CD4-positive, CD25-positive, alpha-beta regulatory T cell (primary cell): ENCODE measurements around the gene ALG5. TPM values are rescaled to one million over a fixed set of nuclear protein-coding genes. Genes with fewer than 3 reads are reported as not detected.

Experiments
- ATAC-seq, 2 donors: fragments of 150-1000 bp; cut with Tn5 transposase; one replicate each; pipeline ENCODE4 v1.10.0; 2021; ENCODE audit warnings: low read depth in 2 of 2, moderate number of reproducible peaks in 2 of 2, moderate library complexity in 1 of 2
- DNase-seq, 3 donors: peaks; one replicate each; pipeline versions ENCODE4 v3.0.0 to v3.0.0-alpha.2; 2012 to 2022; ENCODE audit warnings: mixed read lengths in 1 of 3
- H3K27ac ChIP-seq: one replicate; pipeline ENCODE4 v1.7.0; 2013; ENCODE audit warnings: mild to moderate bottlenecking, low read length; ENCODE audit not compliant: insufficient read depth, poor library complexity, severe bottlenecking
- H3K27me3 ChIP-seq: one replicate; pipeline ENCODE4 v1.7.0; 2013; ENCODE audit warnings: low read length; ENCODE audit not compliant: control insufficient read depth, insufficient read depth
- H3K36me3 ChIP-seq: one replicate; pipeline ENCODE4 v1.7.0; 2013; ENCODE audit warnings: mild to moderate bottlenecking, low read length, moderate library complexity; ENCODE audit not compliant: control insufficient read depth, insufficient read depth
- H3K4me1 ChIP-seq: 2 replicates; pipeline ENCODE4 v1.7.0; 2013; ENCODE audit warnings: mild to moderate bottlenecking, low read length; ENCODE audit not compliant: insufficient read depth, control insufficient read depth, poor library complexity, severe bottlenecking
- H3K4me3 ChIP-seq: one replicate; pipeline ENCODE4 v1.7.0; 2013; ENCODE audit warnings: low read depth, mild to moderate bottlenecking, low read length, moderate library complexity
- H3K9me3 ChIP-seq, 2 experiments: 1 replicate in 1 of 2; 2 replicates in 1 of 2; pipeline ENCODE4 v1.7.0; 2013; ENCODE audit warnings: low read length in 2 of 2, mild to moderate bottlenecking in 1 of 2, moderate library complexity in 1 of 2; ENCODE audit not compliant: control insufficient read depth in 2 of 2
- H3K27ac Mint-ChIP-seq, 3 donors: one replicate each; pipeline ENCODE4 v1.8.0; 2020 to 2022; ENCODE audit warnings: mild to moderate bottlenecking in 3 of 3, mixed read lengths in 3 of 3, moderate library complexity in 2 of 3
- H3K27me3 Mint-ChIP-seq: one replicate; pipeline ENCODE4 v1.8.0; 2022; ENCODE audit warnings: mild to moderate bottlenecking, mixed read lengths
- H3K36me3 Mint-ChIP-seq: one replicate; pipeline ENCODE4 v1.8.0; 2020; ENCODE audit warnings: mixed read lengths
- H3K4me1 Mint-ChIP-seq, 4 donors: one replicate each; pipeline ENCODE4 v1.8.0; 2020 to 2022; ENCODE audit warnings: mixed read lengths in 4 of 4, mild to moderate bottlenecking in 1 of 4
- H3K4me3 Mint-ChIP-seq, 4 donors: one replicate each; pipeline ENCODE4 v1.8.0; 2020 to 2022; ENCODE audit warnings: mild to moderate bottlenecking in 4 of 4, mixed read lengths in 4 of 4, moderate library complexity in 3 of 4
- H3K9me3 Mint-ChIP-seq, 7 donors: one replicate each; pipeline ENCODE4 v1.8.0; 2020 to 2022; ENCODE audit warnings: mixed read lengths in 7 of 7, mild to moderate bottlenecking in 3 of 7, moderate library complexity in 2 of 7
- polyA plus RNA-seq, 4 donors: library from polyadenylated mRNA; unstranded; fragments of 300-500 nt; fragmentation: Illumina TruSeq; gene quantifications; one replicate each; pipeline ENCODE4 v1.2.3, GENCODE V29; 2021
- total RNA-seq: library from RNA; stranded (reverse); gene quantifications from one replicate; pipeline ENCODE4 v1.2.3, GENCODE V29; 2022

Gene ALG5
- total and polyA plus RNA-seq, 5 donors from 2014 or later: 20.1 to 97.7 (median 76.6) TPM

DNA sequence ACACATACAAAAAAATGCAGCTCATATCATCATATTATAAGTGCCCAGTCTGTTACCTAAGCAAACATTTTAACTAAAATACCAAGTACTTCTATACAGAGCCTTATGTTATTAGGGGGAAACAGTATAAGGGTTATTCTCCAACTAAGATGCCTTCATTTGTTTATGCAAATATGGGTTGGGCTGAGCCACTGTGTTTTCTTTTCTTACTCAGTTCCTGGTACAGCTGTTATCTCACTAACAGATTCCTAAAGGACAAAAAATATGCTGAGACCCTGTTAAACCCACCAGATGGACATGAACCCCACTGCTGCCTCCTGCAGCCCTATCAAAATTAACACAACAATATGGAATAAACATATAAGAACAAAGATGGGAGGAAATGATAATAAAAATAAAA lies 44.6 kb downstream of the ALG5 start:
- DNase-seq: no peak
- H3K4me3 Mint-ChIP-seq: no peak overlapping the region
- peaks cover 0 to 2% (median 0%) of the 10 kb centered on the region in 7 donors for H3K9me3 Mint-ChIP-seq
- H3K36me3 ChIP-seq: peaks cover 46% of the 10 kb centered on the region
- no peaks in the 10 kb centered on the region for H3K9me3 ChIP-seq
- H3K27ac ChIP-seq: no peak overlapping the region
- ATAC-seq: no peak
- H3K4me1 Mint-ChIP-seq: peaks cover 0 to 8% (median 4%) of the 10 kb centered on the region in 4 donors
- H3K4me3 ChIP-seq: no peak overlapping the region
- H3K4me1 ChIP-seq: no peaks in the 10 kb centered on the region
- H3K27ac Mint-ChIP-seq: peak overlapping the region in 1 of 3 donors; percentile 19
- peaks cover 41% of the 10 kb centered on the region for H3K36me3 Mint-ChIP-seq
- no peaks in the 10 kb centered on the region for H3K27me3 Mint-ChIP-seq
- H3K27me3 ChIP-seq: no peaks in the 10 kb centered on the region

GRCh38 chr13:36950920-36951319 lies 48.2 kb downstream of the ALG5 start:
- Mint-ChIP-seq H3K4me3 (no peak overlapping the region), H3K36me3 (peaks cover 39% of the 10 kb centered on the region), H3K27ac (no peak overlapping the region), H3K4me1 (peaks cover 0 to 4% (median 1%) of the 10 kb centered on the region in 4 donors), H3K27me3 (no peaks in the 10 kb centered on the region), H3K9me3 (peaks cover 0 to 2% (median 0%) of the 10 kb centered on the region in 7 donors)
- Histone ChIP-seq H3K27me3 (no peaks in the 10 kb centered on the region), H3K36me3 (peaks cover 42% of the 10 kb centered on the region), H3K9me3 (no peaks in the 10 kb centered on the region), H3K4me3 (no peak overlapping the region), H3K4me1 (no peaks in the 10 kb centered on the region), H3K27ac (no peak overlapping the region)
- no peak for DNase-seq
- no peak for ATAC-seq

GRCh38 chr13:36950330-36950729 lies 48.8 kb downstream of the ALG5 start:
- no peak overlapping the region for H3K4me3 ChIP-seq
- peaks cover 42% of the 10 kb centered on the region for H3K36me3 ChIP-seq
- no peaks in the 10 kb centered on the region for H3K4me1 ChIP-seq
- Mint-ChIP-seq H3K27ac (no peak overlapping the region), H3K4me3 (no peak overlapping the region), H3K36me3 (peaks cover 41% of the 10 kb centered on the region), H3K9me3 (peaks cover 0 to 4% (median 0%) of the 10 kb centered on the region in 7 donors), H3K4me1 (peaks cover 0 to 2% (median 1%) of the 10 kb centered on the region in 4 donors), H3K27me3 (no peaks in the 10 kb centered on the region)
- H3K27ac ChIP-seq: no peak overlapping the region
- H3K9me3 ChIP-seq: no peaks in the 10 kb centered on the region
- no peak for ATAC-seq
- DNase-seq: no peak
- H3K27me3 ChIP-seq: no peaks in the 10 kb centered on the region

- H3K9me3 Mint-ChIP-seq: peaks cover 0 to 5% (median 0%) of the 10 kb centered on the region in 7 donors
- ATAC-seq: no peak
Measured at GRCh38 chr13:36945078-36945477, 54.1 kb downstream of the ALG5 start.

GRCh38 chr13:36925603-36926002 lies 73.5 kb downstream of the ALG5 start:
- peaks cover 0 to 4% (median 0%) of the 10 kb centered on the region in 4 donors for H3K4me1 Mint-ChIP-seq
- Histone ChIP-seq H3K4me3 (no peak overlapping the region), H3K36me3 (no peaks in the 10 kb centered on the region), H3K27me3 (peaks cover 14% of the 10 kb centered on the region), H3K4me1 (no peaks in the 10 kb centered on the region), H3K9me3 (no peaks in the 10 kb centered on the region), H3K27ac (no peak overlapping the region)
- H3K4me3 Mint-ChIP-seq: no peak overlapping the region
- peaks cover 39% of the 10 kb centered on the region for H3K27me3 Mint-ChIP-seq
- DNase-seq (no peak), ATAC-seq (no peak)
- H3K36me3 Mint-ChIP-seq: no peaks in the 10 kb centered on the region
- no peak overlapping the region for H3K27ac Mint-ChIP-seq
- peaks cover 0 to 3% (median 0%) of the 10 kb centered on the region in 7 donors for H3K9me3 Mint-ChIP-seq

More at GRCh38 chr13:36945078-36945477, 54.1 kb downstream of the ALG5 start:
- no peak for DNase-seq
- Histone ChIP-seq H3K27me3 (no peaks in the 10 kb centered on the region), H3K27ac (no peak overlapping the region), H3K4me3 (no peak overlapping the region), H3K36me3 (peaks cover 8% of the 10 kb centered on the region), H3K9me3 (no peaks in the 10 kb centered on the region), H3K4me1 (no peaks in the 10 kb centered on the region)
- Mint-ChIP-seq H3K36me3 (peaks cover 18% of the 10 kb centered on the region), H3K27ac (no peak overlapping the region), H3K4me3 (no peak overlapping the region), H3K4me1 (no peaks in the 10 kb centered on the region), H3K27me3 (peaks cover 2% of the 10 kb centered on the region)

- Mint-ChIP-seq H3K27ac (no peak overlapping the region), H3K4me1 (peaks cover 0 to 10% (median 0%) of the 10 kb centered on the region in 4 donors), H3K4me3 (no peak overlapping the region), H3K9me3 (peaks cover 0 to 5% (median 0%) of the 10 kb centered on the region in 7 donors), H3K36me3 (no peaks in the 10 kb centered on the region), H3K27me3 (peaks cover 39% of the 10 kb centered on the region)
- H3K27me3 ChIP-seq: peaks cover 16% of the 10 kb centered on the region
- no peaks in the 10 kb centered on the region for H3K9me3 ChIP-seq
- no peaks in the 10 kb centered on the region for H3K36me3 ChIP-seq
- peaks cover 6% of the 10 kb centered on the region for H3K4me1 ChIP-seq
- ATAC-seq: no peak
- H3K27ac ChIP-seq: no peak overlapping the region
- H3K4me3 ChIP-seq: no peak overlapping the region
- DNase-seq: no peak
Measured at GRCh38 chr13:36924001-36924400, 75.1 kb downstream of the ALG5 start.

DNA sequence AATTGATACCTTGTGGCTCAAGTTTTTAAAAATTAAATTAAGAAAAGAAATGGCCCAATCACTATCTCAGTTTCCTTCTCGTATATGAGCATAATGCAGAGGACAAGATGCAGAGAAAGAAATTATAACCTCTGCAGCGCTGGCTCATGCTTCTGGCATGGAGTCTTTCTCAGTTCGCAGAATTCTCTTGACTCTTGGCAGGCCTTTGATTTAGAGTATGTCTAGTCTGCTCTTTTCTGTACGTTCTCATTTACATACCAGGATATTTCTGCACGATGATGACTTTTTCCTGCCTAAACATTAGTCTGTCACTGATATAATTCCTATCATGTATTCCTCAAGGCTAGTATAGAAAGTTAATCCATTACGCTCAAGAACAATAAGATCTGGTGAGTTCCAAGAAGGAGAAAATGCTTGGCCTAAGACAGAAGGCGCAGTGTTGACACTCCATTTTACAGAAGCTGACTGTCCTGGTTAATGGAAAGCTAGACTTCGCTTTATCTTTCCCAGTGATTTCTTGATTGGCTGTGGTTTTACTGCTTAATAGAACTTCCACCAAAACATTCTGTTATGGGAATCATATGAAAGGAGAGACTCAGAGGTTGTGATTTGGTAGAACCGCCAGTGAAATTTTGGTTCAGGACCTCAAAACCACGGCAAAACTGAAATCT lies 77.4 kb downstream of the ALG5 start:
- no peaks in the 10 kb centered on the region for H3K36me3 ChIP-seq
- H3K27me3 Mint-ChIP-seq: peaks cover 61% of the 10 kb centered on the region
- H3K9me3 Mint-ChIP-seq: peaks cover 0 to 3% (median 0%) of the 10 kb centered on the region in 7 donors
- DNase-seq: no peak
- H3K27ac Mint-ChIP-seq: no peak overlapping the region
- H3K4me1 ChIP-seq: peaks cover 6% of the 10 kb centered on the region
- no peak overlapping the region for H3K27ac ChIP-seq
- no peak overlapping the region for H3K4me3 ChIP-seq
- H3K36me3 Mint-ChIP-seq: no peaks in the 10 kb centered on the region
- H3K4me3 Mint-ChIP-seq: peak overlapping the region in 1 of 4 donors; percentile 7
- H3K4me1 Mint-ChIP-seq: peaks cover 0 to 14% (median 0%) of the 10 kb centered on the region in 4 donors
- no peaks in the 10 kb centered on the region for H3K9me3 ChIP-seq
- ATAC-seq: no peak
- H3K27me3 ChIP-seq: peaks cover 28% of the 10 kb centered on the region
